Right lobe of liver (tissue), 6 donors: ENCODE results near the gene SPNS3. TPM values are rescaled to one million over a fixed set of nuclear protein-coding genes. Genes with fewer than 3 reads are reported as not detected.
A peak's percentile ranks its signal among the peaks of the same experiment; 100 is the strongest.

Source experiments
- ATAC-seq, 4 donors: fragments of 200-7000 bp; cut with Tn5 transposase; one replicate each; pipeline ENCODE4 v1.9.1; 2020; ENCODE audit warnings: mild to moderate bottlenecking in 4 of 4, moderate library complexity in 4 of 4
- DNase-seq, 3 donors: peaks; one replicate each; pipeline ENCODE4 v3.0.0-alpha.2; 2020
- H3K27ac ChIP-seq, 3 donors: fragments of 200-600 bp; one replicate each; pipeline ENCODE4 v1.8.0; 2022
- H3K27me3 ChIP-seq, 2 donors: fragments of 200-600 bp; one replicate each; pipeline ENCODE4 v1.8.0; 2022
- H3K36me3 ChIP-seq, 4 donors: fragments of 200-600 bp; sonication (generic) in 1 of 4; one replicate each; pipeline versions ENCODE4 v1.5.1 to v1.8.0; 2017 to 2022; ENCODE audit warnings: control low read depth in 1 of 4
- H3K4me1 ChIP-seq, 4 donors: fragments of 200-600 bp; sonication (generic) in 1 of 4; one replicate each; pipeline versions ENCODE4 v1.5.1 to v1.8.0; 2017 to 2022; ENCODE audit warnings: control low read depth in 1 of 4
- H3K4me3 ChIP-seq, 3 donors: fragments of 200-600 bp; one replicate each; pipeline ENCODE4 v1.8.0; 2022
- H3K9me3 ChIP-seq, 4 donors: fragments of 200-600 bp; sonication (generic) in 1 of 4; one replicate each; pipeline versions ENCODE4 v1.5.1 to v1.8.0; 2017 to 2022; ENCODE audit warnings: control low read depth in 1 of 4
- POLR2A ChIP-seq: fragments of 450-650 bp; IDR thresholded peaks from one replicate; pipeline ENCODE4 v1.6.1; 2017; ENCODE audit warnings: antibody characterized with exemption, mild to moderate bottlenecking
- WGBS: methylation state at CpG from one replicate; pipeline ENCODE4 v1.1.6; 2018; ENCODE audit warnings: low coverage, low lambda C conversion rate; ENCODE audit not compliant: insufficient coverage; ENCODE audit errors: missing lambda C conversion rate; 5-methylcytosine and 5-hydroxymethylcytosine counted together
- intact Hi-C, 2 donors: fragments of 100-400 bp; cut with DNase I; formaldehyde crosslinking; loops; one replicate each; pipeline versions ENCODE4 v1.11.2 to v1.14.1; 2022
- total RNA-seq, 6 experiments: library from RNA; depleted of rRNA in 2 of 6; stranded (reverse); fragments of >200 nt in 2 of 6; fragmentation: NEBNext Ultra II Directional in 3 of 6; extraction: Animal tissue kit (Norgen Biotek cat#: 25700) in 3 of 6; gene quantifications; one replicate each; pipeline versions ENCODE4 v1.1.0 to v1.2.4, GENCODE V29; 2016 to 2023
- TF ChIP-seq, protein P1 (sequence below), 4 donors: fragments of 200-600 bp in 3 of 4; fragments of 450-650 bp in 1 of 4; IDR thresholded peaks; one replicate each; pipeline versions ENCODE4 v1.5.1 to v1.8.0; 2016 to 2022; ENCODE audit warnings: antibody characterized with exemption in 4 of 4, mild to moderate bottlenecking in 2 of 4
- donor health status: DM: no; HTN: yes; CAD: no.
- donor health status: DM: no; HTN: no; CAD: no.
- donor health status: DM: no; HTN: no; CAD: no.
- donor health status: DM: no; HTN: yes; CAD: no.
- donor health status: DM: no; HTN: yes; CAD: no.

Gene SPNS3
- total RNA-seq, 6 experiments from 2014 or later: not detected

DNA sequence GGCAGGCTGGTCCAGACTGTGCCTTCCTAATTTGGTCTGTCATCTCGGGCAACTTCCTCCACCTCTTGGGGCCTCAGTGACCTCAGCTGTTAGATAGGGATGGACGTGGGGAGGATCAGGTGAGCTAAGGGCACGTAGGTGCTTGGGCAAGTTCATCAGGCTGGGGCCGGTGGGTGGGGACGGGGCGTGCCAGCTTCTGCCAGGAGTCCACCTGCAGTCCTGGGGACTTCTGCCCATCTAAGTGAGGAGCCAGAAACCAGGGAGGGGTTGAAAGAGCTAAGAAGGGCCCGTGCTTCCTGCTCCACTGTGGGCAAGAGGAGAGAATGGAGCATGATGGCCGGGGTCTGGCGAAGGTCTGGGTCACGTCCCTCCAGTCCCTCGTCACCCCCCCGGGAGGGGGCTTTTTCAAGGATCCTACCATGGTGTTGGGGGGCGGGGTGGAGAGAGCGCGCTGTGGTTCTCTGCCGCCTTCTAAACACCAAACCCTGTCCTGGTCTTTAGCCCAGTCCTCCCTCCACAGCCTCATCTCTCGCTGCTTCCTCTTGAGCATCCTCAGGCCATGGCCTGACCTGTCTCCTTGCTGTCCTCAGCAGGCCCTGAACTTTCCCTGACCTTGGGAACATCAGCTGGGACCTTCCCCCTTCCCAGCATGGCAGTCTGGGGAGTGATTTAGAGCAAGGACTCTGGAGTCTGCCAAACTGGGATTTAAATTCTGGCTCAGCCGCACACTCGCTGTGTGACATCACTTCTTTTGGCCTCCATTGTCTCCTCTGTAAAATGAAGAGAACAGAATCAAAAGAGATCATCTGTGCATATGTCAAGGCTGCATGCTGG lies 86.5 kb downstream of the SPNS3 start:
- no peaks in the 10 kb centered on the region for H3K4me1 ChIP-seq
- H3K4me3 ChIP-seq: no peak overlapping the region
- intact Hi-C loops: no loop called here
- no peaks in the 10 kb centered on the region for H3K27me3 ChIP-seq
- H3K27ac ChIP-seq: peak overlapping the region; percentile 15 to 68 (median 29)
- no peaks in the 10 kb centered on the region for H3K9me3 ChIP-seq
- ATAC-seq (peak in 3 of 4 donors; percentile 5 to 34 (median 29)), DNase-seq (no peak)
- 78% methylated on average over 13 of the region's 19 CpGs for WGBS
- no peak for TF ChIP-seq POLR2A
- TF ChIP-seq, protein P1, sequence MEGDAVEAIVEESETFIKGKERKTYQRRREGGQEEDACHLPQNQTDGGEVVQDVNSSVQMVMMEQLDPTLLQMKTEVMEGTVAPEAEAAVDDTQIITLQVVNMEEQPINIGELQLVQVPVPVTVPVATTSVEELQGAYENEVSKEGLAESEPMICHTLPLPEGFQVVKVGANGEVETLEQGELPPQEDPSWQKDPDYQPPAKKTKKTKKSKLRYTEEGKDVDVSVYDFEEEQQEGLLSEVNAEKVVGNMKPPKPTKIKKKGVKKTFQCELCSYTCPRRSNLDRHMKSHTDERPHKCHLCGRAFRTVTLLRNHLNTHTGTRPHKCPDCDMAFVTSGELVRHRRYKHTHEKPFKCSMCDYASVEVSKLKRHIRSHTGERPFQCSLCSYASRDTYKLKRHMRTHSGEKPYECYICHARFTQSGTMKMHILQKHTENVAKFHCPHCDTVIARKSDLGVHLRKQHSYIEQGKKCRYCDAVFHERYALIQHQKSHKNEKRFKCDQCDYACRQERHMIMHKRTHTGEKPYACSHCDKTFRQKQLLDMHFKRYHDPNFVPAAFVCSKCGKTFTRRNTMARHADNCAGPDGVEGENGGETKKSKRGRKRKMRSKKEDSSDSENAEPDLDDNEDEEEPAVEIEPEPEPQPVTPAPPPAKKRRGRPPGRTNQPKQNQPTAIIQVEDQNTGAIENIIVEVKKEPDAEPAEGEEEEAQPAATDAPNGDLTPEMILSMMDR (IDR thresholded peaks at IDR 0.05): no peak
- H3K36me3 ChIP-seq: no peaks in the 10 kb centered on the region

DNA sequence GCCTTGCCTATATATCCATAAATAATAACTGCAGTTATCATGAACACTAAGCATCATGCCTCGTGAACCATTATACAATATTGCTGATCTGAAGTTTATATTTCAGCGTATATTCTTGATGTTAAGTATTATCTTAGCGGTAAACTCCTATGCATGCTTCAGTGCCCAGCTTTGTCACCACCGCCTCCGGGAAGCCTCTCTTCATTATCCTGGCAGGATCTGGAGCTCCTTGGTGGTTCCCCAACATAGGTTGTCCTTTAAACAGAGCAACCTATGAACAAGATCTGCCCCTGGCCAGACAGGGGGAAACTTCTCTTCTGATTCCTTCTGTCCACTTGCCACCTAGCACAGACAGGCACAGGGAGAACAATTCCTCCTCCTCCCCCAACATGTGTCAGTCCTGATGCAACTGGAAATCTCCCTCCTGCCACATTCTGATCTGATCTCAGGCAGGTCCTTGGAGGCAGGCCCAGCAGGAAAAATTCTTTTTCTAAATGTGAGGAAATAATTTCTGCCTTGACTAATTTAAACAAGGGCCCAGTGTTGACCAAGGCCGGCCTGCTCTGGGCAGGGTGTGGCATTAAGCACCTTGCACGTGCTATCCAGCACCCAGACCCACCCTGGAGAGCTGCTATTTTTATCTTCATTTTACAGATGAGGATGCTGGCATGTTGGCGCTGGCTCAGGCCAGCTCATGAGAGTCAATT lies 87.3 kb downstream of the SPNS3 start:
- no peak for TF ChIP-seq POLR2A
- TF ChIP-seq, protein P1 (IDR thresholded peaks at IDR 0.05): no peak
- ATAC-seq (peak in 2 of 4 donors; percentile 14 to 34), DNase-seq (no peak)
- intact Hi-C loops: no loop called here
- no peaks in the 10 kb centered on the region for H3K27me3 ChIP-seq
- H3K9me3 ChIP-seq: no peaks in the 10 kb centered on the region
- H3K27ac ChIP-seq: no peak overlapping the region
- no peaks in the 10 kb centered on the region for H3K4me1 ChIP-seq
- no peak overlapping the region for H3K4me3 ChIP-seq
- no peaks in the 10 kb centered on the region for H3K36me3 ChIP-seq
- 87% methylated on average over 8 of the region's 8 CpGs for WGBS

GRCh38 chr17:4522661-4523060 lies 88.9 kb downstream of the SPNS3 start:
- intact Hi-C loops: no loop called here
- 73% methylated on average over 5 of the region's 6 CpGs for WGBS
- H3K36me3 ChIP-seq: no peaks in the 10 kb centered on the region
- ATAC-seq (peak in 1 of 4 donors; percentile 14), DNase-seq (no peak)
- H3K27ac ChIP-seq: no peak overlapping the region
- TF ChIP-seq, protein P1 (IDR thresholded peaks at IDR 0.05): no peak
- TF ChIP-seq POLR2A: no peak
- no peaks in the 10 kb centered on the region for H3K9me3 ChIP-seq
- H3K4me1 ChIP-seq: no peaks in the 10 kb centered on the region
- no peak overlapping the region for H3K4me3 ChIP-seq
- H3K27me3 ChIP-seq: no peaks in the 10 kb centered on the region

DNA sequence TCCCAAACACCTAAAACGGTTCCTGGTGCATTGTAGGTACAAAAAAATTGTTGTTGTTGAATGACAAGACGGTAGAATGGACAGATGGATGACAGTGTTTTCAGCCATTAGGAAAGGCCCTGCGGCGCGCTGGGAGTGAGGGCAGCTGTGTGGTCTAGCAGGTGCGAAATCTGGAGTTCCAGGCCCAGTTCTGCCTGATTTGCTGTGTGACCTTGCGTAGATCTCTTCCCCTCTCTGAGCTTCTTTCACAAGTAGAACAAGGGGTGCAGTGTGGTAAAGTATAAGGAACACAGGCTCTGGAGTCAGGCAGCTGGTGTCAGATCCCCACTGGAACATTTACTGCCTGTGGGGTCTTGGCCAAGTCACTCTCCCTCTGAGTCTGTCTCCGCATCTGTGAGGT lies 90.2 kb downstream of the SPNS3 start:
- ATAC-seq (no peak), DNase-seq (no peak)
- TF ChIP-seq, protein P1 (IDR thresholded peaks at IDR 0.05): no peak
- TF ChIP-seq POLR2A: no peak
- Histone ChIP-seq H3K36me3 (no peaks in the 10 kb centered on the region), H3K27ac (no peak overlapping the region), H3K27me3 (no peaks in the 10 kb centered on the region), H3K9me3 (no peaks in the 10 kb centered on the region), H3K4me1 (no peaks in the 10 kb centered on the region), H3K4me3 (no peak overlapping the region)
- WGBS: 76% methylated on average over 7 of the region's 8 CpGs
- intact Hi-C loops: no loop called here
